ENCODE data around the gene SPTBN5.

Gene SPTBN5

GRCh38 chr15:41871175-41871905, 22.5 kb downstream of the SPTBN5 start:
- Mint-ChIP-seq H3K9me3 (no peaks in the 10 kb centered on the region), H3K4me3 (no peak overlapping the region), H3K4me1 (ENCODE audit: low read depth in 2 of 2) (peaks cover 14 to 23% of the 10 kb centered on the region in 2 donors), H3K27me3 (peaks cover 0 to 7% of the 10 kb centered on the region in 2 donors), H3K27ac (peak overlapping the region; percentile 62 to 81), H3K36me3 (ENCODE audit: insufficient read depth) (peaks cover 5% of the 10 kb centered on the region)
- peak; percentile 2 for ATAC-seq (replicated peaks)
- DNase-seq: no peak

DNA sequence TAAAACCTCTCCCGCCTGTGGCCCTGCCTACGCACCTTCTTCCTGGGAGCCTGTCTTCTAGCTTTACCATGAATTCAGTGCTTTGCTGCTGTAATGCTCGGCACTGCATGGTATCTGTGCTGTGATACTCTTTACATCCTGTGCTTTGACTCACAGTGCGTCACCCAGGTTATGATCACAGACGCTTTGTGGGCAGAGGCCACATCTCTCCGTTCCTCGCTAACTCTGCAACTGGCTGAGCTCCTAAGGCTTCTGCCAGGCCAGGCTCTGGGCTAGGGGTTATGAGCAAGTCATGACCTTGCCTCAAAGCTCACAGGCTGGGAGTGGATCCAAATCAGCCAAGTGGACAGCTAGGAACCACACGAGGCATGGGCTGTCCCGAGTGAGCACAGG, 23.2 kb downstream of the SPTBN5 start:
- peaks cover 5% of the 10 kb centered on the region for H3K36me3 Mint-ChIP-seq (ENCODE audit: insufficient read depth)
- H3K27ac Mint-ChIP-seq: peak overlapping the region; percentile 62 to 81
- peak overlapping the region; percentile 7 to 43 for H3K4me3 Mint-ChIP-seq
- peaks cover 14 to 22% of the 10 kb centered on the region in 2 donors for H3K4me1 Mint-ChIP-seq (ENCODE audit: low read depth in 2 of 2)
- H3K27me3 Mint-ChIP-seq: peaks cover 0 to 6% of the 10 kb centered on the region in 2 donors
- DNase-seq (peak; percentile 26 to 34 (median 32)), ATAC-seq (replicated peaks) (peak; percentile 98)
- no peaks in the 10 kb centered on the region for H3K9me3 Mint-ChIP-seq

DNA sequence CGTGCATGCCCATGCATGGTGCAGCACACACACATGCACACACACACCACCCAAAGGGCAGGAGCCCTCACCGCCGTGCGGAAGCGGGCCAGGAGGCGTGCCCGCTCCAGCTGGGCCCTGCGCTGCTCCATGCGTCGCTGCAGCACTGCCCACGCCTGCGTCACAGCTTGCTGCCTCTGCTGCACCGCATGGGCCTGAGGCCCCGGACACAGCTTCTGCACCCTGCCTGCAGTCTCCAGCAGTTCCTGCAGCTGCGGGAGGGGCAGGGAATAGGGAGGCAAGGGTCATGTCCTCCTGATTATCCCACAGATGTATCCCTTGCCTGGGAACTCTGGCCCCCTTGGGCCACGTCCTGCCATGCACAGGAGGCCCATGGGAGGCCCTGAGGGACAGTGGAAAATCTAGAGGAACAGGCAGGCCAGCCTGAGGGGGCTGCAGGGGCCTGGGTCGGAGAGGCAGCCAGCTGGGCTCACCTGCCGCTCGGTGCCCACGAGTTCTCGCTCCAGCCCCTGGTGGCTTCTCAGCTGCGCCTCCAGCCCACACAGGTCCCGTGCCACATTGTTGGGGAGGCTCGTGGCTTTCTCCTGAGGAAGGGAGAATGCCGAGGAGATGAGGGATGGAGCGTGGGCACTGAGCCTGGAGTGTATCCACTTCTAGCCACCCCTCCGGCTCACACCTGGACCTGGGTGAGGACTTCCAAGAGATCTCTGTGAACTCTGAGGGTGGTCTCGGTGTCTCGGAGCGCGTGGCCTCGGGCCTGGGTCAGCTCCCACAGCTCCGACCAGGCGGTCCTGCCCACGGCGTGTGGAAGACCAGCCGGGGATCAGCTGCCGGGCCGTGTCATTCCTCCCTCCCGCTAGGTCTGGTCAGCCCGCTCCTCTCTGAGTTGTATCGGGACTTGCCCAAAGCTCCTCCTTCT, 23.8 kb downstream of the SPTBN5 start:
- Mint-ChIP-seq H3K27me3 (no peaks in the 10 kb centered on the region), H3K4me1 (ENCODE audit: low read depth in 2 of 2) (peaks cover 18 to 19% of the 10 kb centered on the region in 2 donors), H3K9me3 (no peaks in the 10 kb centered on the region), H3K36me3 (ENCODE audit: insufficient read depth) (peaks cover under 1% of the 10 kb centered on the region), H3K27ac (peak overlapping the region; percentile 62 to 81), H3K4me3 (peak overlapping the region; percentile 7 to 43)
- DNase-seq (no peak), ATAC-seq (replicated peaks) (no peak)

GRCh38 chr15:41868321-41868720, 25.5 kb downstream of the SPTBN5 start:
- H3K36me3 Mint-ChIP-seq (ENCODE audit: insufficient read depth): peaks cover 5% of the 10 kb centered on the region
- no peak for DNase-seq
- ATAC-seq (replicated peaks): no peak
- no peaks in the 10 kb centered on the region for H3K9me3 Mint-ChIP-seq
- no peak overlapping the region for H3K4me3 Mint-ChIP-seq
- H3K27ac Mint-ChIP-seq: no peak overlapping the region
- H3K4me1 Mint-ChIP-seq (ENCODE audit: low read depth in 2 of 2): peaks cover 22 to 23% of the 10 kb centered on the region in 2 donors
- no peaks in the 10 kb centered on the region for H3K27me3 Mint-ChIP-seq

DNA sequence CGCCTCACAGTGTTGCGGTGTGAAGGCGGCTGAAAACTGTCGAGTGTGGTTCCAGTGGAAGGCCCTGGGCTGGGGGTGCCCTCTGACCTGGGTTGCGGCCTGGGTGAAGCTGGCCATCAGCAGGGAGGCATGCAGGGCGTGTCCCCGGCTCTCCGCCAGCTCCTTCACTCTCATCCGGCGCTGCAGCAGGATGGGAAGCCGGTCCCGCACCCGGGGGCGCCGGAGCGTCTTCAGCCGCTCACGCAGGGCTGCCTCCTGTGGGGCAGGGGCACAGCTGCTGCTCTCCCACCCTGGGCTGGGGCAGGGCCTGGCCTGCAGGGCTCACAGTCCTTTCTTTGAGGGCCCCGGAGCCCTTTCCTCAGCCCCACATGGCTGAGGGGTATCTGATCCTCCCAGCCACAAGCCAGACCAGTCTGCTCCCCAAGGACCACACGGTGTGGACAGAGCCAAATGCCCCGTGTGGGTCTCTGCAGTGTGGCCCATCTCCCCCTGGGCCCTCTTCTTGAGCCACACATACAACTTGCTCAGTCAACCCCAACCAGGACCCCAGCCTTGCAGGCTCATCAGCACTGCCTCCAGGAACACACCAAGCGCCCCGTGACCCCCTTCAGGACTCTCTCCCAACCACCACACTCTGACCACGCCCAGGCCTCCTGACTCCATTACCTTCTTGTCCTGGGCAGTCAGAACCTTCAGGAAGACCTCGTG, 26.8 kb downstream of the SPTBN5 start:
- H3K27me3 Mint-ChIP-seq: no peaks in the 10 kb centered on the region
- no peak overlapping the region for H3K4me3 Mint-ChIP-seq
- ATAC-seq (replicated peaks): no peak
- H3K36me3 Mint-ChIP-seq (ENCODE audit: insufficient read depth): peaks cover 5% of the 10 kb centered on the region
- no peak for DNase-seq
- H3K9me3 Mint-ChIP-seq: no peaks in the 10 kb centered on the region
- peaks cover 23 to 26% of the 10 kb centered on the region in 2 donors for H3K4me1 Mint-ChIP-seq (ENCODE audit: low read depth in 2 of 2)
- H3K27ac Mint-ChIP-seq: no peak overlapping the region

DNA sequence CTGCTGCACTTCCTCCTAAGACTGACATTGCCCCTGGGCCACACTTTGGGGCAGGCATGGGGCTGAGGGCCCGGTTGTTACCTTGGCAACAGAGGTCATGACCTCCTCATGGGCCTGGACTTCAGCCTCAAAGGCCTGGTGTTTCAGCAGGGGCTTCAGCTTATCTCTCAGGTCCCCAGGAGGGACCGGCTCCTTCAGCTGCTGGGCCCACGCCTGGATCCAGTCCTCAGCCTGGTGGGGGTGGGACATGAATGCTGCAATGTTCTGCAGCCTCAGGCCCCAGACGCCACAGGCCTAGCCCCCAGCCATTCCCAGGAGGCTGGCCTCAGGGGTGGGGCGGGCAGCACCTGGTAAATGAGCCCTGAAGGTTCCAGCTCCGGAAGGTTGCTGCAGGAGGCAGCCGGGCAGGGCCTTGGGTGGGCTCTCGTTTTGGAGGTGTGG, 27.6 kb downstream of the SPTBN5 start:
- Mint-ChIP-seq H3K27me3 (no peaks in the 10 kb centered on the region), H3K36me3 (ENCODE audit: insufficient read depth) (peaks cover 5% of the 10 kb centered on the region), H3K27ac (no peak overlapping the region), H3K4me3 (no peak overlapping the region), H3K4me1 (ENCODE audit: low read depth in 2 of 2) (peaks cover 22 to 24% of the 10 kb centered on the region in 2 donors), H3K9me3 (no peaks in the 10 kb centered on the region)
- ATAC-seq (replicated peaks): no peak
- DNase-seq: no peak

GRCh38 chr15:41865490-41866055, 28.3 kb downstream of the SPTBN5 start:
- no peak for DNase-seq
- H3K4me3 Mint-ChIP-seq: no peak overlapping the region
- H3K36me3 Mint-ChIP-seq (ENCODE audit: insufficient read depth): peaks cover 5% of the 10 kb centered on the region
- no peaks in the 10 kb centered on the region for H3K9me3 Mint-ChIP-seq
- no peak overlapping the region for H3K27ac Mint-ChIP-seq
- no peaks in the 10 kb centered on the region for H3K27me3 Mint-ChIP-seq
- no peak for ATAC-seq (replicated peaks)
- H3K4me1 Mint-ChIP-seq (ENCODE audit: low read depth in 2 of 2): peaks cover 15 to 17% of the 10 kb centered on the region in 2 donors

DNA sequence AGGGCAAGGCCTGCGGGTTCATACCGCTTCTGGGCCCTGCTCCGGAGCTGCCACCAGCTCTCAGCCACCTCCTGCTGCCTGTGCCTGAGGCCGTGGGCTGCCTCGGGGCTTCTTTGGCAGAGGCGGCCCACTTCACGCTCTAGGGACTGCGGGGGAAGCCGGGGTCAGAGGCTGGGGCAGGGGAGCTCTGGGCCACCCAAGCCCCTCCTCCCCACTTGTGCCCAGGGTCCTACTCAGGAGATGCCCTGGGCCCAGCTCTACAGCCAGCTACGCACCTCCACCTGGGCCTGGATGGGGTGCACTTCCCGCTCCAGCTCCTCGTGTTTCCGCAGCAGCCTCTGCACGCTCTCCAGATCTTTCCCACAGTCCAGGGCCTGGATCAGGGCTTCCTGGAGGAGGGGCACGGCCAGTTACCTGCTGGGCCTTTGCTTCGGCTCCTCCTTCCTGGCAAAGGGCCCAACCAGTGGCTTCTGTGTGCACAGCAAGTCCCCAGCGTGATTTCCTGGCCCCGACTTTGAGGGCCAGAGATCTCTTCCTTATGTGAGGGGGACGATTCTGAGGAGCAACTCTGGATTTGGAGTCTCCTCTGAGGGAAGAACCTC, 31.2 kb downstream of the SPTBN5 start:
- H3K27ac Mint-ChIP-seq: peak overlapping the region in 1 of 2 donors; percentile 83
- peaks cover 13 to 17% of the 10 kb centered on the region in 2 donors for H3K4me1 Mint-ChIP-seq (ENCODE audit: low read depth in 2 of 2)
- no peaks in the 10 kb centered on the region for H3K27me3 Mint-ChIP-seq
- peaks cover 5% of the 10 kb centered on the region for H3K36me3 Mint-ChIP-seq (ENCODE audit: insufficient read depth)
- DNase-seq (peak in 2 of 3 experiments; percentile 15 to 16), ATAC-seq (replicated peaks) (peak; percentile 42)
- H3K9me3 Mint-ChIP-seq: no peaks in the 10 kb centered on the region
- no peak overlapping the region for H3K4me3 Mint-ChIP-seq

DNA sequence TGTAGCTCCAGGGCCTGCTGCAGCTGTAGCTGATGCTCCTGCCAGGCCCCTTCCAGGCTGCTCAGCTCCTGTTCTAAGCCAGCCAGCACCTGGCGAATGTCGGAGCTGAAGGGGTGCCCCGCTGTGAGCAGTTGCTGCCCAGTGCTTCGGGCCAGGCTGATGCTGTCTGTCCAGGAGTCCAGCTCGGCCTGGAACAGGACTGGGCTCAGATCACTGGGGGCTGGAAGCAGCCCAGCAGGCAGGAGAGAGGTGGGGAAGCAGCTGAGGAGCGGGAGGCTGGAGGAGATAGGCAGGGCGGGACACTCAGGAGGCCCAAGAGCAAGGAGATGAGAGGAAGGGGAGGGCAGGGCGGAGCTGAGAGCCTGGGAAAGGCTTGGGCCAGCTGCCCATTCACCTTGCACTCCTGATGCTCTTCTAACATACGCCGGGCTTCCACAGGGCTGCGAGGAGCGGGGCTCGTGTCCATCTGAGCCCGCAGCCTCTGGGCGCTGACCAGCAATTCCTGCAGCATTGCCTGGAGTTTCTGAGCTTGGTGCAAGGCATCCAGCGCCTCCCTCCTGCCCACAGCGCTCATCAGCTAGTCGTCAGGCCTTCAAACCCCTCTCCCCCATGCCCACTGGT, 32.0 kb downstream of the SPTBN5 start:
- Mint-ChIP-seq H3K9me3 (no peaks in the 10 kb centered on the region), H3K36me3 (ENCODE audit: insufficient read depth) (peaks cover 5% of the 10 kb centered on the region), H3K4me1 (ENCODE audit: low read depth in 2 of 2) (peaks cover 13 to 16% of the 10 kb centered on the region in 2 donors), H3K27me3 (no peaks in the 10 kb centered on the region), H3K27ac (no peak overlapping the region), H3K4me3 (no peak overlapping the region)
- no peak for DNase-seq
- ATAC-seq (replicated peaks): no peak

DNA sequence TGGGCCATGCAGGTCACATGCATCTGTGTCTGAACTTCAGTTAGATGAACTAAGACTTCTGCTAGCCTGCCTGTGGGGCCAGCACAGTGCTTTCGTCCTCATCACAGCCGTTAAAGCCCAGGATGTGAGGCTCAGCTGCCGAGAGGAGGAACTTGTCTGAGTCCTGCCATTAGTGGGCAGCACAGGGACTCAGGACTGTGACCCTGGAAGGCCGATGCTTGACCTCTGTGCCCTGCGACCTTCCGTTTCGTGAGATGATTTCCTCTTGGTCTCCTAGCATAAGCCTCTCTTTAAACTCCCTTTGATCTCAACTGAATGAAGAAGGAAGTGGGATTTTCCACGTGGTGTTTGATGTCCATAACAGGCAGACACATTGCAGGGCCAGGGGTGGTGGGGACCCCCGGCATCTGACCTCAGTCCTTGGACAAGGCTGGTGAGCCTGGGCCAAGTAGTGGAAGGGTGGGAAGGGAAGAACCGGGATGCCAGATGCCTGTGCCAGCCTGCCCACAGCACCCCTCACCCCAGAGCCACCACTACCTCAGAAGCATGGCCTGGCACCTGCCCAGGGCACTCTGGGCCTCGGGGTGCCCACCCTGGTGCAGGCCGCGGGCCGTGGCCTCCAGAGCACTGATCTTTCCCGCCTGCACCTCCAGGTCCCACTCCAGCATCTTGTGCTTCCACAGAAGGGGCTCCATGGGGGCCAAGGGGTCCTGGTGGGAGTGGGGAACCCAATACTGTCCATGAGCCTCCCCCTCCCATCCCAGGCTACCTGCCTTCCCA, 33.6 kb downstream of the SPTBN5 start:
- Mint-ChIP-seq H3K27me3 (no peaks in the 10 kb centered on the region), H3K27ac (peak overlapping the region in 1 of 2 donors; percentile 67), H3K4me3 (no peak overlapping the region), H3K36me3 (ENCODE audit: insufficient read depth) (peaks cover 10% of the 10 kb centered on the region), H3K4me1 (ENCODE audit: low read depth in 2 of 2) (peaks cover 10 to 13% of the 10 kb centered on the region in 2 donors), H3K9me3 (no peaks in the 10 kb centered on the region)
- ATAC-seq (replicated peaks) (no peak), DNase-seq (no peak)

GRCh38 chr15:41858756-41859155, 35.1 kb downstream of the SPTBN5 start:
- H3K27ac Mint-ChIP-seq: no peak overlapping the region

DNA sequence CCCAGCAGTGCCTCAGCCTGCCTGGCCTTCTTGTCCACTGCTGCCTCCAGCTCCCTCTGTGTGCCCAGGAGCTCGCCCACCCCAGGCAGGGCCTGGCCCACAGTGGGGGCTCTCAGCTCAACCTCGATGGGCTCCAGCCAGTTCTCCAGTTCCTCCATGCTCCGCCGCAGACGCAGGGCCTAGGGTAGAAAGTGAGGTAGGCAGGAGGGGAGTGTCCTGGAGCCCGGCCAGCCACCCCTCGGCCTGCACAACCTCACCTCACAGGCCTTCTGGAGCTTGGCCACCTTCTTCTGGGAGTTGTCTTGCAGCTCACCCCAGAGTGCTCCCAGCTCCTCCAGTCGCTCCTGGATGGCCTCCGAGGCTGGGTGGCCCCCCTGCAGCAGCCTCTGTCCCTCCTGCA, 36.5 kb downstream of the SPTBN5 start:
- Mint-ChIP-seq H3K27ac (no peak overlapping the region), H3K4me1 (ENCODE audit: low read depth in 2 of 2) (peaks cover 0 to 3% of the 10 kb centered on the region in 2 donors), H3K9me3 (no peaks in the 10 kb centered on the region), H3K27me3 (no peaks in the 10 kb centered on the region), H3K36me3 (ENCODE audit: insufficient read depth) (peaks cover 5% of the 10 kb centered on the region), H3K4me3 (no peak overlapping the region)
- ATAC-seq (replicated peaks) (no peak), DNase-seq (no peak)

More at GRCh38 chr15:41858756-41859155, 35.1 kb downstream of the SPTBN5 start:
- no peak overlapping the region for H3K4me3 Mint-ChIP-seq
- H3K9me3 Mint-ChIP-seq: no peaks in the 10 kb centered on the region
- H3K27me3 Mint-ChIP-seq: no peaks in the 10 kb centered on the region
- peaks cover 5 to 12% of the 10 kb centered on the region in 2 donors for H3K4me1 Mint-ChIP-seq (ENCODE audit: low read depth in 2 of 2)
- DNase-seq (no peak), ATAC-seq (replicated peaks) (no peak)
- peaks cover 8% of the 10 kb centered on the region for H3K36me3 Mint-ChIP-seq (ENCODE audit: insufficient read depth)

Measured in effector memory CD8-positive, alpha-beta T cell (primary cell).